ENCODE data around the gene HYCC1. TPM values are rescaled to one million over a fixed set of nuclear protein-coding genes. Genes with fewer than 3 reads are reported as not detected.
"Not testable (repeated sequence)": the region's sequence is repeated elsewhere in the genome, so short reads cannot be mapped to it uniquely, and the experiment has no call there.

The HYCC1 gene
- total RNA-seq, 1 experiment from 2014 or later = 126 TPM

DNA sequence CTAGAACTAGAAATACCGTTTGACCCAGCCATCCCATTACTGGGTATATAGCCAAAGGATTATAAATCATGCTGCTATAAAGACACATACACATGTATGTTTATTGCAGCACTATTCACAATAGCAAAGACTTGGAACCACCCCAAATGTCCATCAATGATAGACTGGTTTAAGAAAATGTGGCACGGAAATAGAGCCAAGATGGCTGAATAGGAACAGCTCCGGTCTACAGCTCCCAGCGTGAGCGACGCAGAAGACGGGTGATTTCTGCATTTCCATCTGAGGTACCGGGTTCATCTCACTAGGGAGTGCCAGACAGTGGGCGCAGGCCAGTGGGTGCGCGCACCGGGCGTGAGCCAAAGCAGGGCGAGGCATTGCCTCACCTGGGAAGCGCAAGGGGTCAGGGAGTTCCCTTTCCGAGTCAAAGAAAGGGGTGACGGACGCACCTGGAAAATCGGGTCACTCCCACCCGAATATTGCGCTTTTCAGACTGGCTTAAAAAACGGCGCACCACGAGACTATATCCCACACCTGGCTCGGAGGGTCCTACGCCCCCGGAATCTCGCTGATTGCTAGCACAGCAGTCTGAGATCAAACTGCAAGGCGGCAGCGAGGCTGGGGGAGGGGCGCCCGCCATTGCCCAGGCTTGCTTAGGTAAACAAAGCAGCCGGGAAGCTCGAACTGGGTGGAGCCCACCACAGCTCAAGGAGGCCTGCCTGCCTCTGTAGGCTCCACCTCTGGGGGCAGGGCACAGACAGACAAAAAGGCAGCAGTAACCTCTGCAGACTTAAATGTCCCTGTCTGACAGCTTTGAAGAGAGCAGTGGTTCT is 21.8 kb upstream of the HYCC1 start:
- not testable (repeated sequence) for H3K9me3 ChIP-seq (ENCODE audit: control insufficient read depth, low read depth, low read length); H2AK5ac ChIP-seq (ENCODE audit: insufficient read length, low read length); H3K27me3 Mint-ChIP-seq (ENCODE audit: low read depth); H4K5ac ChIP-seq (ENCODE audit: insufficient read length, low read depth, low read length); H2AFZ ChIP-seq (ENCODE audit: low read length); H4K20me1 ChIP-seq (ENCODE audit: control insufficient read depth, insufficient read depth, insufficient read length); H2BK20ac ChIP-seq (ENCODE audit: low read depth, low read length, poor library complexity, severe bottlenecking); H3K4me1 ChIP-seq (ENCODE audit: insufficient read depth, low read length); H2BK12ac ChIP-seq (ENCODE audit: insufficient read length, low read depth, low read length); DNase-seq; H3K9ac ChIP-seq (ENCODE audit: extremely low read depth, insufficient read length, low read length); H3K27me3 ChIP-seq (ENCODE audit: insufficient read depth, low read length); H3K79me2 ChIP-seq (ENCODE audit: insufficient read depth, low read length); H3K4me1 Mint-ChIP-seq; H3K27ac ChIP-seq (ENCODE audit: insufficient read length, low read depth, low read length); H4K8ac ChIP-seq (replicated peaks; ENCODE audit: insufficient read length, low read depth, low read length); H2BK120ac ChIP-seq (ENCODE audit: low read depth, low read length, poor library complexity, severe bottlenecking); H3K79me1 ChIP-seq (ENCODE audit: insufficient read depth, low read depth, low read length, poor library complexity, severe bottlenecking); H3T11ph ChIP-seq (ENCODE audit: low read length); H3K4ac ChIP-seq (ENCODE audit: low read depth, low read length); H2BK5ac ChIP-seq (ENCODE audit: insufficient read length, low read length); H3K9me3 Mint-ChIP-seq; H4K91ac ChIP-seq (ENCODE audit: insufficient read length, low read depth, low read length); H3K23ac ChIP-seq (ENCODE audit: insufficient read length, low read depth, low read length); H3K56ac ChIP-seq (ENCODE audit: insufficient read length, low read depth, low read length); H3K23me2 ChIP-seq (ENCODE audit: insufficient read length, low read depth, low read length, poor library complexity, severe bottlenecking); H3K36me3 Mint-ChIP-seq (ENCODE audit: insufficient read depth in 1 of 3, low read depth in 3 of 3); H2BK15ac ChIP-seq (ENCODE audit: low read depth, low read length)
- Mint-ChIP-seq H3K4me3 (peak overlapping the region; percentile 31 to 42; a peak in 3 of 5 replicates), H3K27ac (peak overlapping the region in 2 of 3 experiments; percentile 28 to 74; a peak in 2 of 7 replicates)
- whole genome bisulfite sequencing (ENCODE audit: extremely low coverage, insufficient read length, low lambda C conversion rate) = no CpG with 5 or more reads among the region's 34 CpGs
- H3K18ac ChIP-seq (ENCODE audit: insufficient read length, low read depth, low read length) = peak overlapping the region; percentile 79
- H3K14ac ChIP-seq (ENCODE audit: insufficient read depth, low read length) = peak overlapping the region; percentile 90; the same call in 1 of the 2 replicates
- H3K4me2 ChIP-seq (ENCODE audit: insufficient read depth, insufficient read length, low read length) = peak overlapping the region; percentile 37

Measured in H9 (cell line).